ENCODE data around the gene ANO1. TPM values are rescaled to one million over a fixed set of nuclear protein-coding genes. Genes with fewer than 3 reads are reported as not detected.
A peak's percentile ranks its signal among the peaks of the same experiment; 100 is the strongest.
"Not testable (repeated sequence)": the region's sequence is repeated elsewhere in the genome, so short reads cannot be mapped to it uniquely, and the experiment has no call there.

ANO1 gene
- total RNA-seq, 1 donor from 2014 or later: 14.9 TPM

DNA sequence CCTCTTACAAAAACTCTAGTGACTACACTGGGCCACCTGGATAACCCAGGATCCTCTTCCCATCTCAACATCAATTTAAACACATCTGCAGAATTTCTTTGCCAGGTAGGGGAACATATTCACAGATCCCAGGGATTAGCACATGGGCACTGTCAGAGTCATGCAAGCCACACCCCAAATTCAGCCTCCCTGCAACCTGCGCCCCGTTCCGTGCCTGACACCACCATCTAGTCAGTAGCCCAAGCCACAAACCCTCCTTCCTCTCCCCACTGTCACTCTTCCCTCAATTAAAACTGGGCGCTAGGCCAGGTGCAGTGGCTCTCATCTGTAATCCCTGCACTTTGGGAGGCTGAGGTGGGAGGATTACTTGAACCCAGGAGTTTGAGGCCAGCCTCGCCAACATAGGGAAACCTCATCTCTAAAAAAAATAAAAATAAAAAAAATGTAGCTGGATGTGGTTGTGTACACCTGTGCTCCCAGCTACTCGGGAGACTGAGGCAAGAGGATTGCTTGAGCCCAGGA lies 131.3 kb downstream of the ANO1 start:
- Mint-ChIP-seq H3K27me3 (no peaks in the 10 kb centered on the region), H3K36me3 (peaks cover 16% of the 10 kb centered on the region), H3K9me3 (no peaks in the 10 kb centered on the region), H3K27ac (no peak overlapping the region), H3K4me1 (ENCODE audit: unreplicated experiment) (peaks cover 27% of the 10 kb centered on the region), H3K4me3 (no peak overlapping the region)
- no peak for DNase-seq (ENCODE audit: extremely low spot score, unreplicated experiment)
- TF ChIP-seq, protein P1, sequence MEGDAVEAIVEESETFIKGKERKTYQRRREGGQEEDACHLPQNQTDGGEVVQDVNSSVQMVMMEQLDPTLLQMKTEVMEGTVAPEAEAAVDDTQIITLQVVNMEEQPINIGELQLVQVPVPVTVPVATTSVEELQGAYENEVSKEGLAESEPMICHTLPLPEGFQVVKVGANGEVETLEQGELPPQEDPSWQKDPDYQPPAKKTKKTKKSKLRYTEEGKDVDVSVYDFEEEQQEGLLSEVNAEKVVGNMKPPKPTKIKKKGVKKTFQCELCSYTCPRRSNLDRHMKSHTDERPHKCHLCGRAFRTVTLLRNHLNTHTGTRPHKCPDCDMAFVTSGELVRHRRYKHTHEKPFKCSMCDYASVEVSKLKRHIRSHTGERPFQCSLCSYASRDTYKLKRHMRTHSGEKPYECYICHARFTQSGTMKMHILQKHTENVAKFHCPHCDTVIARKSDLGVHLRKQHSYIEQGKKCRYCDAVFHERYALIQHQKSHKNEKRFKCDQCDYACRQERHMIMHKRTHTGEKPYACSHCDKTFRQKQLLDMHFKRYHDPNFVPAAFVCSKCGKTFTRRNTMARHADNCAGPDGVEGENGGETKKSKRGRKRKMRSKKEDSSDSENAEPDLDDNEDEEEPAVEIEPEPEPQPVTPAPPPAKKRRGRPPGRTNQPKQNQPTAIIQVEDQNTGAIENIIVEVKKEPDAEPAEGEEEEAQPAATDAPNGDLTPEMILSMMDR (conservative IDR thresholded peaks at IDR 0.05): no peak

GRCh38 chr11:70210051-70210501 lies 132.0 kb downstream of the ANO1 start:
- H3K4me3 Mint-ChIP-seq: no peak overlapping the region
- H3K27me3 Mint-ChIP-seq: no peaks in the 10 kb centered on the region
- H3K9me3 Mint-ChIP-seq: no peaks in the 10 kb centered on the region
- no peak overlapping the region for H3K27ac Mint-ChIP-seq
- H3K36me3 Mint-ChIP-seq: peaks cover 16% of the 10 kb centered on the region
- no peak for DNase-seq (ENCODE audit: extremely low spot score, unreplicated experiment)
- TF ChIP-seq, protein P1 (conservative IDR thresholded peaks at IDR 0.05): no peak
- peaks cover 24% of the 10 kb centered on the region for H3K4me1 Mint-ChIP-seq (ENCODE audit: unreplicated experiment)

GRCh38 chr11:70210530-70210929 lies 132.4 kb downstream of the ANO1 start:
- DNase-seq (ENCODE audit: extremely low spot score, unreplicated experiment): no peak
- H3K9me3 Mint-ChIP-seq: no peaks in the 10 kb centered on the region
- peaks cover 21% of the 10 kb centered on the region for H3K4me1 Mint-ChIP-seq (ENCODE audit: unreplicated experiment)
- no peak overlapping the region for H3K27ac Mint-ChIP-seq
- no peak overlapping the region for H3K4me3 Mint-ChIP-seq
- H3K36me3 Mint-ChIP-seq: peaks cover 16% of the 10 kb centered on the region
- H3K27me3 Mint-ChIP-seq: no peaks in the 10 kb centered on the region
- TF ChIP-seq, protein P1 (conservative IDR thresholded peaks at IDR 0.05): no peak

DNA sequence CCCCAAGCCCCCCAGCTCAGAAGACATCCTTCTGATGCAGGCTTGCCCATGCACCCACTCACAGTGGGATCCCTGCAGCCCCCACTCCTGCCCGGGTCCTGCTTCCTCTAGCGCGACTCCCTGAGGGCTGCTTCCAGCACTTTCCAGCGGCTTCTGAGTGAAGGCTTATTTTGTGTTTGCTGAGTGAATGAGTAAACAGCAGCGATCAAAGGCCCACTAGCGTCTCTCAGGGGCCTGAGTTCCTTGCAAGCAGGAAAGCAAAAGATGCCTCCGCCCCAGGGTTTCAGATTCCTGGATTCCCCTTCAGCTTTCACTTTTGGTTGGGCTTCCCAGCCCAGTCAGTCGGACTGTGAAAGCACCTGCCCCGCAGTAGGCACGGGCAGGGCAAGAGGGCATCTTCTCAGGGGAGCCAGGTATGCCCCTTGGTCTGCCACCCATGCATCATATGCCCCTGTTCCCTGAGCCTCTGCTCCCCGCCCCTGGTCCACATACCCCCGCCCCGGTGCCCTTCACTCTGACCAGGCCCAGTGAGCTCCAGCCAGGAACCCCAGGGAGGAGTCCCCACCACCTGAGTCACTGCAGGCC lies 134.2 kb downstream of the ANO1 start:
- TF ChIP-seq, protein P1 (conservative IDR thresholded peaks at IDR 0.05): no peak
- Mint-ChIP-seq H3K4me1 (ENCODE audit: unreplicated experiment) (peaks cover 15% of the 10 kb centered on the region), H3K9me3 (no peaks in the 10 kb centered on the region), H3K4me3 (peak overlapping the region; percentile 16), H3K27ac (no peak overlapping the region), H3K36me3 (peaks cover 8% of the 10 kb centered on the region), H3K27me3 (no peaks in the 10 kb centered on the region)
- DNase-seq (ENCODE audit: extremely low spot score, unreplicated experiment): no peak

DNA sequence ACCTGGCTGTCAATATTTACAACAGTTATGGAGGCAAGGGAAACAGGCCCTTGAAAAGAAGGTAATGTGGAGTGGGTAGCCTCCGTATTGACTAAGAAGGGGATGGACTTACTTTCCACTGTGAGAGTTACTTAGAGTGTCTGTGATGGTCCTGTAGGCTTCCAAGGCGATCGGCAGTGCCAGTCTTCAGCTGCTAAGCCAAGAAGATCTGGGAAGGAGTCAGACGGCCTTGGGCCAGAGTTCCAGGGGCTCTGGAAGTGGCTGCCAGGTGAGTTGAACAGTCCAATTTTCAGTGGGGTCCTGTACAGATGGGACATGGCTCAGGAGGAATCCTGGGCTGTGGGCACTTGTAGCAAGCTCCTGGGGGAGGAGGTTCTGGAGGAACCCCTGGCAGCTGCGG lies 139.3 kb downstream of the ANO1 start:
- not testable (repeated sequence) for DNase-seq (ENCODE audit: extremely low spot score, unreplicated experiment); H3K4me3 Mint-ChIP-seq; H3K4me1 Mint-ChIP-seq (ENCODE audit: unreplicated experiment); H3K36me3 Mint-ChIP-seq; H3K9me3 Mint-ChIP-seq; H3K27ac Mint-ChIP-seq
- H3K27me3 Mint-ChIP-seq: peaks cover 25% of the 10 kb centered on the region

DNA sequence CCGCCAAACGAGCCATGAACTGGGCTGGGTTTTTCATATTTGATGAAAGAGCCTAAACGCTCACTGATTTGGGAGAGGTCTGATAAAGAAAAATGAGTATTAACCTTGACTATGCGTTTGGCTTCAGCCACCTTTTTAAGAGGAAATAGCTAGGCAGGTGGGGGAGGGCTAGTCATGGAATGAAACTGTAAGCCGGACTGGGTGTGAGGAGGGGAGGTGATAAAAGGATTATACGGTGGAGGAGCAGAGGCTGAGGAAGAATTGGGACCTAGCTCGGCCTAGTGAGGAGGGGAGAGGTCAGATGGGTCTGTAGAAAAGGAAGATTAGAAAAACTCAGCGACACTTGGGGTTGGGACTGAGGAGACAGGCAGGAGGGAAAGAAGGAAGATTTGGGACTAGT lies 140.0 kb downstream of the ANO1 start:
- H3K36me3 Mint-ChIP-seq; H3K9me3 Mint-ChIP-seq; DNase-seq (ENCODE audit: extremely low spot score, unreplicated experiment); H3K4me1 Mint-ChIP-seq (ENCODE audit: unreplicated experiment); H3K27ac Mint-ChIP-seq; H3K4me3 Mint-ChIP-seq: not testable (repeated sequence)
- H3K27me3 Mint-ChIP-seq: peaks cover 26% of the 10 kb centered on the region
